NB4 (cell line): ENCODE measurements around the gene NIM1K.

Source experiments
- CTCF ChIP-seq: IDR thresholded peaks from one replicate; pipeline ENCODE4 v1.5.1; 2012; ENCODE audit warnings: low read depth, low read length
- MYC ChIP-seq: IDR thresholded peaks from 2 replicates; pipeline ENCODE4 v1.6.1; 2011; ENCODE audit warnings: low read depth, low read length
- POLR2A ChIP-seq: IDR thresholded peaks from 2 replicates; pipeline ENCODE4 v1.6.1; 2011; ENCODE audit warnings: mild to moderate bottlenecking; ENCODE audit not compliant: insufficient read length; ENCODE audit errors: extremely low read depth
- TF ChIP-seq, protein P1 (sequence below): IDR thresholded peaks from 2 replicates; pipeline ENCODE4 v1.6.1; 2011; ENCODE audit warnings: low read depth, low read length

GRCh38 chr5:43303242-43303641 lies 111.2 kb downstream of the NIM1K start:
- TF ChIP-seq CTCF (no peak), MYC (no peak), POLR2A (no peak)
- TF ChIP-seq, protein P1, sequence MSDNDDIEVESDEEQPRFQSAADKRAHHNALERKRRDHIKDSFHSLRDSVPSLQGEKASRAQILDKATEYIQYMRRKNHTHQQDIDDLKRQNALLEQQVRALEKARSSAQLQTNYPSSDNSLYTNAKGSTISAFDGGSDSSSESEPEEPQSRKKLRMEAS, result no peak
